Calu3 (cell line): ENCODE measurements around the gene SLC16A10. TPM values are rescaled to one million over a fixed set of nuclear protein-coding genes. Genes with fewer than 3 reads are reported as not detected.

Source experiments
- BruUV-seq: library from RNA; stranded (reverse); fragments of 400-500 nt; replicated peaks from 2 replicates; lab custom pipeline; 2021; lab: Mats Ljungman, UMichigan
- CTCF ChIA-PET: fragments of 300-600 bp; sonication (Branson Sonifier 250); formaldehyde crosslinking; loops from one replicate; lab custom pipeline; 2022; ENCODE audit warnings: antibody characterized with exemption; lab: Charles Lee
- DNase-seq: peaks from one replicate; pipeline ENCODE4 v3.0.0; 2022
- H3K27ac Mint-ChIP-seq: one replicate; pipeline ENCODE4 v1.8.0; 2022; ENCODE audit warnings: mixed read lengths; ENCODE audit not compliant: unreplicated experiment
- H3K27me3 Mint-ChIP-seq: one replicate; pipeline ENCODE4 v1.8.0; 2022; ENCODE audit warnings: mixed read lengths; ENCODE audit not compliant: unreplicated experiment
- H3K36me3 Mint-ChIP-seq: one replicate; pipeline ENCODE4 v1.8.0; 2022; ENCODE audit warnings: mild to moderate bottlenecking, moderate library complexity, mixed read lengths; ENCODE audit not compliant: insufficient read depth, unreplicated experiment
- H3K4me1 Mint-ChIP-seq: one replicate; pipeline ENCODE4 v1.8.0; 2022; ENCODE audit warnings: mild to moderate bottlenecking, low read depth, mixed read lengths; ENCODE audit not compliant: unreplicated experiment
- H3K4me3 Mint-ChIP-seq: one replicate; pipeline ENCODE4 v1.8.0; 2022; ENCODE audit warnings: mild to moderate bottlenecking, low read depth, moderate library complexity, mixed read lengths; ENCODE audit not compliant: unreplicated experiment
- H3K9me3 Mint-ChIP-seq: one replicate; pipeline ENCODE4 v1.8.0; 2022; ENCODE audit warnings: low read depth, mixed read lengths; ENCODE audit not compliant: unreplicated experiment
- CTCF ChIP-seq: fragments of 200-600 bp; IDR thresholded peaks from one replicate; pipeline ENCODE4 v1.8.0; 2022; ENCODE audit warnings: antibody characterized with exemption; ENCODE audit not compliant: unreplicated experiment
- intact Hi-C: fragments of 100-400 bp; cut with micrococcal nuclease; formaldehyde crosslinking; loops from one replicate; pipeline ENCODE4 v1.10.0; 2022; ENCODE audit not compliant: unreplicated experiment
- total RNA-seq: library from RNA; stranded (reverse); gene quantifications from 2 replicates; pipeline ENCODE4 v1.2.3, GENCODE V29; 2022

SLC16A10 gene
- total RNA-seq, 1 experiment from 2014 or later: 2.6 TPM

- intact Hi-C loops: no loop called here
- H3K9me3 Mint-ChIP-seq: no peaks in the 10 kb centered on the region
- peaks cover 9% of the 10 kb centered on the region for H3K4me1 Mint-ChIP-seq
- no peak overlapping the region for H3K4me3 Mint-ChIP-seq
- H3K36me3 Mint-ChIP-seq: no peaks in the 10 kb centered on the region
- DNase-seq: no peak
- TF ChIP-seq CTCF: no peak
- H3K27me3 Mint-ChIP-seq: no peaks in the 10 kb centered on the region
- no TSS peak for BruUV-seq
- CTCF ChIA-PET: no interaction called here
- H3K27ac Mint-ChIP-seq: no peak overlapping the region
These were observed 89.8 kb downstream of the SLC16A10 start for GRCh38 chr6:111177131-111177530.

- BruUV-seq: no TSS peak
- H3K9me3 Mint-ChIP-seq: no peaks in the 10 kb centered on the region
- DNase-seq: no peak
- no peak overlapping the region for H3K27ac Mint-ChIP-seq
- TF ChIP-seq CTCF: no peak
- no peaks in the 10 kb centered on the region for H3K4me1 Mint-ChIP-seq
- intact Hi-C loops: no loop called here
- H3K27me3 Mint-ChIP-seq: no peaks in the 10 kb centered on the region
- CTCF ChIA-PET: no interaction called here
- H3K36me3 Mint-ChIP-seq: no peaks in the 10 kb centered on the region
- no peak overlapping the region for H3K4me3 Mint-ChIP-seq
These were observed 96.6 kb downstream of the SLC16A10 start for GRCh38 chr6:111183702-111184517.

GRCh38 chr6:111184827-111185532, 97.7 kb downstream of the SLC16A10 start:
- Mint-ChIP-seq H3K36me3 (no peaks in the 10 kb centered on the region), H3K4me1 (no peaks in the 10 kb centered on the region), H3K27me3 (no peaks in the 10 kb centered on the region), H3K4me3 (no peak overlapping the region), H3K27ac (no peak overlapping the region), H3K9me3 (no peaks in the 10 kb centered on the region)
- DNase-seq: no peak
- intact Hi-C loops: no loop called here
- no peak for TF ChIP-seq CTCF
- no TSS peak for BruUV-seq
- CTCF ChIA-PET: no interaction called here

- no peak for DNase-seq
- Mint-ChIP-seq H3K27ac (no peak overlapping the region), H3K4me3 (no peak overlapping the region), H3K4me1 (no peaks in the 10 kb centered on the region), H3K36me3 (no peaks in the 10 kb centered on the region), H3K27me3 (no peaks in the 10 kb centered on the region), H3K9me3 (peaks cover 1% of the 10 kb centered on the region)
- CTCF ChIA-PET: interaction anchor here (0.6 kb wide), 1 partner anchor 98 kb away, joined by 3 read pairs; no protein-coding TSS in a partner anchor
- no peak for TF ChIP-seq CTCF
- intact Hi-C loops: no loop called here
- BruUV-seq: no TSS peak
These were observed 98.7 kb downstream of the SLC16A10 start for GRCh38 chr6:111185954-111186353.
